HEK293 (cell line): ENCODE results near the gene ZNF768.

Source experiments
- CTCF ChIA-PET: fragments of 350-600 bp; formaldehyde crosslinking; extraction: SDS; loops from one replicate; lab custom pipeline; 2021; ENCODE audit warnings: antibody characterized with exemption; lab: Yijun Ruan, JAX
- POLR2A ChIA-PET: fragments of 300-600 bp; formaldehyde crosslinking; extraction: SDS; loops from one replicate; lab custom pipeline; 2020; ENCODE audit warnings: antibody characterized with exemption, inconsistent platforms; lab: Yijun Ruan, JAX
- H3K27ac ChIP-seq: fragments of 200-500 bp; sonication (Bioruptor generic); 2 replicates; pipeline ENCODE4 v1.5.1; 2014; ENCODE audit warnings: low read depth, low read length, control low read depth, inconsistent platforms; ENCODE audit errors: extremely low read depth
- H3K36me3 ChIP-seq, 2 experiments: fragments of 200-500 bp in 1 of 2; sonication (Bioruptor generic) in 1 of 2; 1 replicate in 1 of 2; 2 replicates in 1 of 2; pipeline ENCODE4 v1.5.1; 2014 to 2017; ENCODE audit warnings: inconsistent platforms in 2 of 2, low read length in 2 of 2; ENCODE audit not compliant: control insufficient read depth in 2 of 2, insufficient read depth in 1 of 2
- H3K4me1 ChIP-seq: fragments of 200-500 bp; sonication (Bioruptor generic); 2 replicates; pipeline ENCODE4 v1.5.1; 2014; ENCODE audit warnings: mild to moderate bottlenecking, low read length, inconsistent platforms; ENCODE audit not compliant: control insufficient read depth, insufficient read depth
- H3K4me3 ChIP-seq: 2 replicates; pipeline ENCODE4 v1.5.1; 2011; ENCODE audit warnings: low read depth, mild to moderate bottlenecking, control low read depth, low read length, moderate library complexity
- H3K9me3 ChIP-seq: fragments of 200-500 bp; sonication (Bioruptor generic); 2 replicates; pipeline ENCODE4 v1.5.1; 2014; ENCODE audit warnings: low read depth, low read length, inconsistent platforms; ENCODE audit not compliant: control insufficient read depth, insufficient read depth
- BCL11A ChIP-seq: fragments of 450-650 bp; formaldehyde crosslinking; IDR thresholded peaks from 2 replicates; pipeline ENCODE4 v1.5.1; 2016; ENCODE audit warnings: low read depth, missing biosample characterization, missing genetic modification characterization
- EGR2 ChIP-seq: fragments of 450-650 bp; formaldehyde crosslinking; IDR thresholded peaks from 2 replicates; pipeline ENCODE4 v1.5.1; 2016; ENCODE audit warnings: low read depth, missing biosample characterization, missing genetic modification characterization
- TCF7L2 ChIP-seq: IDR thresholded peaks from 2 replicates; pipeline ENCODE4 v1.6.1; 2011; ENCODE audit warnings: low read depth, mild to moderate bottlenecking, inconsistent platforms, low read length, moderate library complexity, borderline replicate concordance
- YY2 ChIP-seq: fragments of 450-650 bp; formaldehyde crosslinking; IDR thresholded peaks from 2 replicates; pipeline ENCODE4 v1.5.1; 2016; ENCODE audit warnings: missing biosample characterization, missing genetic modification characterization
- ZEB2 ChIP-seq: fragments of 450-650 bp; formaldehyde crosslinking; IDR thresholded peaks from 2 replicates; pipeline ENCODE4 v1.5.1; 2016; ENCODE audit warnings: missing biosample characterization, missing genetic modification characterization
- ZFHX2 ChIP-seq: fragments of 450-650 bp; formaldehyde crosslinking; conservative IDR thresholded peaks from 2 replicates; pipeline ENCODE4 v1.5.1; 2016; ENCODE audit warnings: missing biosample characterization, missing genetic modification characterization
- ZNF138 ChIP-seq: fragments of 450-650 bp; formaldehyde crosslinking; IDR thresholded peaks from 2 replicates; pipeline ENCODE4 v1.5.1; 2016; ENCODE audit warnings: missing biosample characterization, missing genetic modification characterization, borderline replicate concordance
- ZNF169 ChIP-seq: fragments of 450-650 bp; formaldehyde crosslinking; IDR thresholded peaks from 2 replicates; pipeline ENCODE4 v1.5.1; 2016; ENCODE audit warnings: missing biosample characterization, missing genetic modification characterization
- ZNF175 ChIP-seq: fragments of 450-650 bp; formaldehyde crosslinking; IDR thresholded peaks from 2 replicates; pipeline ENCODE4 v1.5.1; 2016; ENCODE audit warnings: missing biosample characterization, missing genetic modification characterization
- ZNF19 ChIP-seq: fragments of 450-650 bp; formaldehyde crosslinking; IDR thresholded peaks from 2 replicates; pipeline ENCODE4; 2016; ENCODE audit warnings: missing biosample characterization, missing genetic modification characterization, low read depth
- ZNF274 ChIP-seq, 2 experiments: fragments of 200-500 bp in 1 of 2; fragments of 450-650 bp in 1 of 2; sonication (Bioruptor generic) in 1 of 2; formaldehyde crosslinking in 1 of 2; IDR thresholded peaks; 2 replicates each; pipeline versions ENCODE4 v1.5.1 to v1.6.1; 2014 to 2016; ENCODE audit warnings: borderline replicate concordance in 1 of 2, inconsistent platforms in 1 of 2, low read length in 1 of 2, missing biosample characterization in 1 of 2, missing genetic modification characterization in 1 of 2
- ZNF311 ChIP-seq: fragments of 450-650 bp; formaldehyde crosslinking; IDR thresholded peaks from 2 replicates; pipeline ENCODE4 v1.5.1; 2017; ENCODE audit warnings: missing biosample characterization, missing genetic modification characterization, borderline replicate concordance
- ZNF354C ChIP-seq: fragments of 450-650 bp; formaldehyde crosslinking; IDR thresholded peaks from 2 replicates; pipeline ENCODE4 v1.5.1; 2016; ENCODE audit warnings: missing biosample characterization, missing genetic modification characterization, low read depth, borderline replicate concordance
- ZNF433 ChIP-seq: fragments of 450-650 bp; formaldehyde crosslinking; IDR thresholded peaks from 2 replicates; pipeline ENCODE4 v1.5.1; 2016; ENCODE audit warnings: missing biosample characterization, missing genetic modification characterization, low read depth
- ZNF514 ChIP-seq: fragments of 450-650 bp; formaldehyde crosslinking; IDR thresholded peaks from 2 replicates; pipeline ENCODE4 v1.5.1; 2016; ENCODE audit warnings: missing biosample characterization, missing genetic modification characterization
- ZNF529 ChIP-seq: fragments of 450-650 bp; formaldehyde crosslinking; IDR thresholded peaks from 2 replicates; pipeline ENCODE4 v1.5.1; 2017; ENCODE audit warnings: missing genetic modification characterization, missing biosample characterization; ENCODE audit not compliant: insufficient replicate concordance
- ZNF530 ChIP-seq: fragments of 450-650 bp; formaldehyde crosslinking; IDR thresholded peaks from 2 replicates; pipeline ENCODE4 v1.5.1; 2016; ENCODE audit warnings: low read depth, missing biosample characterization, missing genetic modification characterization
- ZNF544 ChIP-seq: fragments of 450-650 bp; formaldehyde crosslinking; IDR thresholded peaks from 2 replicates; pipeline ENCODE4 v1.5.0; 2017; ENCODE audit warnings: missing biosample characterization, missing genetic modification characterization
- ZNF560 ChIP-seq: fragments of 450-650 bp; formaldehyde crosslinking; IDR thresholded peaks from 2 replicates; pipeline ENCODE4 v1.5.1; 2017; ENCODE audit warnings: missing biosample characterization, missing genetic modification characterization, borderline replicate concordance
- ZNF561 ChIP-seq: fragments of 450-650 bp; IDR thresholded peaks from 2 replicates; pipeline ENCODE4 v1.5.1; 2018; ENCODE audit warnings: missing biosample characterization, missing genetic modification characterization, borderline replicate concordance
- ZNF664 ChIP-seq: fragments of 450-650 bp; formaldehyde crosslinking; IDR thresholded peaks from 2 replicates; pipeline ENCODE4 v1.5.1; 2016; ENCODE audit warnings: missing biosample characterization, missing genetic modification characterization
- ZNF776 ChIP-seq: fragments of 450-650 bp; formaldehyde crosslinking; IDR thresholded peaks from 2 replicates; pipeline ENCODE4 v1.5.0; 2017; ENCODE audit warnings: missing biosample characterization, missing genetic modification characterization, borderline replicate concordance
- TF ChIP-seq, protein P1 (sequence below): fragments of 450-650 bp; formaldehyde crosslinking; IDR thresholded peaks from 2 replicates; pipeline ENCODE4 v1.5.1; 2016; ENCODE audit warnings: missing biosample characterization, missing genetic modification characterization
- TF ChIP-seq, protein P2 (sequence below): fragments of 450-650 bp; formaldehyde crosslinking; IDR thresholded peaks from 2 replicates; pipeline ENCODE4 v1.5.1; 2016; ENCODE audit warnings: missing biosample characterization, missing genetic modification characterization

Gene ZNF768

DNA sequence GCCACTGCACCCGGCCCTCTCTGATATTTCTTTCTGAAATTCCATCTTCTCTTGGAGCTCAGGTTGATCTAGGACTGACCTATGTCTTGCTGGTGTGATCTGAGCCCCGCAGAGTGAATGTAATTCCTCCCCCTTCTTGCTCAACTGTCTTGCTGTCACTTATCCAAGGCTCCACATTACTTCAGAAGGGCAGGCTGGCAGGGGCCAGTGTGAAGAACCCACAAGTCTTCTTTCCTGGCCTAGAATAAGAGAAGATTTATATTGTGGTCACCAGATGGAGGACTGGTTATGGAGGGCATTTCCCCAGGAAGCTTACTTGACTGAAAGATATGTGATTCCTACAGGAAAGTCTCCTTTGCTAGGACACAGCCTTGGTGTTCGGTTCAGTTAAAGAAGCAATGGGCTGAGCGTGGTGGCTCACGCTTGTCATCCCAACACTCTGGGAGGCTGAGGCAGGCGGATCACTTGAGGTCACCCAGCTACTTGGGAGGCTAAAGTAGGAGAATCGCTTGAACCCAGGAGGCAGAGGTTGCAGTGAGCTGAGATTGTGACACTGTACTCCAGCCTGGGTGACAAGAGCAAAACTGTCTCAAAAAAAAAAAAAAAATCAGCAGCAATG, 40.4 kb downstream of the ZNF768 start (continued):
- TF ChIP-seq ZNF561 (tag by site-specific recombination) (no peak), ZNF529 (tag by site-specific recombination) (no peak), ZNF664 (tag by site-specific recombination) (no peak), ZNF776 (tag by site-specific recombination) (no peak), ZNF19 (tag by site-specific recombination) (no peak), ZNF169 (tag by site-specific recombination) (no peak)
- TF ChIP-seq, all 188 proteins: peak for 0

DNA sequence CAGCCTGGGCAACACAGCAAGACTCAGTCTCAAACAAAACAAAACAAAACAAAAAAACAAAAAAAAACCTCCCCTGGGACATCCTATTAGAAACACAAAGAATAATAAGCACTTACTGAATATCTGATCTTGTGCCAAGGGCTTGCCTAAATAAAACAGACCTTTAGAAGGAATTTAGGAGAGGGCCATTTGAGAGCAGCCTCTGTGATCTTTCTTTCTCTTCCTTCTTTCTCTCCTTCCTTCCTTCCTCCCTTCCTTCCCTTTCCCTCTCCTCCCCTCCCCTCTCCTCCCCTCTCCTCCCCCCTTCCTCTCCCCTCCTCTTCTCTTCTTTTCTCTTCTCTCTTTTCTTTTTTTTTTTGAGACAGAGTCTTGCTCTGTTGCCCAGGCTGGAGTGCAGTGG, 41.5 kb downstream of the ZNF768 start:
- H3K36me3 ChIP-seq = no peaks in the 10 kb centered on the region
- no peak overlapping the region for H3K4me3 ChIP-seq
- no peak for TF ChIP-seq ZNF175
- TF ChIP-seq ZNF514 (tag by site-specific recombination) = no peak
- no peak for TF ChIP-seq ZNF138 (tag by site-specific recombination)
- TF ChIP-seq ZNF560 = no peak
- TF ChIP-seq, protein P1, sequence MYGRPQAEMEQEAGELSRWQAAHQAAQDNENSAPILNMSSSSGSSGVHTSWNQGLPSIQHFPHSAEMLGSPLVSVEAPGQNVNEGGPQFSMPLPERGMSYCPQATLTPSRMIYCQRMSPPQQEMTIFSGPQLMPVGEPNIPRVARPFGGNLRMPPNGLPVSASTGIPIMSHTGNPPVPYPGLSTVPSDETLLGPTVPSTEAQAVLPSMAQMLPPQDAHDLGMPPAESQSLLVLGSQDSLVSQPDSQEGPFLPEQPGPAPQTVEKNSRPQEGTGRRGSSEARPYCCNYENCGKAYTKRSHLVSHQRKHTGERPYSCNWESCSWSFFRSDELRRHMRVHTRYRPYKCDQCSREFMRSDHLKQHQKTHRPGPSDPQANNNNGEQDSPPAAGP (tag by site-specific recombination) = no peak
- TF ChIP-seq EGR2 = no peak
- TF ChIP-seq ZNF544 = no peak
- TF ChIP-seq ZNF433 = no peak
- no peak for TF ChIP-seq ZNF530 (tag by site-specific recombination)
- no peak for TF ChIP-seq ZFHX2 (tag by site-specific recombination)
- TF ChIP-seq ZNF311 (tag by site-specific recombination) = no peak
- no peak for TF ChIP-seq ZNF19 (tag by site-specific recombination)
- TF ChIP-seq ZEB2 = no peak
- no peak for TF ChIP-seq BCL11A (tag by site-specific recombination)
- TF ChIP-seq, protein P2, sequence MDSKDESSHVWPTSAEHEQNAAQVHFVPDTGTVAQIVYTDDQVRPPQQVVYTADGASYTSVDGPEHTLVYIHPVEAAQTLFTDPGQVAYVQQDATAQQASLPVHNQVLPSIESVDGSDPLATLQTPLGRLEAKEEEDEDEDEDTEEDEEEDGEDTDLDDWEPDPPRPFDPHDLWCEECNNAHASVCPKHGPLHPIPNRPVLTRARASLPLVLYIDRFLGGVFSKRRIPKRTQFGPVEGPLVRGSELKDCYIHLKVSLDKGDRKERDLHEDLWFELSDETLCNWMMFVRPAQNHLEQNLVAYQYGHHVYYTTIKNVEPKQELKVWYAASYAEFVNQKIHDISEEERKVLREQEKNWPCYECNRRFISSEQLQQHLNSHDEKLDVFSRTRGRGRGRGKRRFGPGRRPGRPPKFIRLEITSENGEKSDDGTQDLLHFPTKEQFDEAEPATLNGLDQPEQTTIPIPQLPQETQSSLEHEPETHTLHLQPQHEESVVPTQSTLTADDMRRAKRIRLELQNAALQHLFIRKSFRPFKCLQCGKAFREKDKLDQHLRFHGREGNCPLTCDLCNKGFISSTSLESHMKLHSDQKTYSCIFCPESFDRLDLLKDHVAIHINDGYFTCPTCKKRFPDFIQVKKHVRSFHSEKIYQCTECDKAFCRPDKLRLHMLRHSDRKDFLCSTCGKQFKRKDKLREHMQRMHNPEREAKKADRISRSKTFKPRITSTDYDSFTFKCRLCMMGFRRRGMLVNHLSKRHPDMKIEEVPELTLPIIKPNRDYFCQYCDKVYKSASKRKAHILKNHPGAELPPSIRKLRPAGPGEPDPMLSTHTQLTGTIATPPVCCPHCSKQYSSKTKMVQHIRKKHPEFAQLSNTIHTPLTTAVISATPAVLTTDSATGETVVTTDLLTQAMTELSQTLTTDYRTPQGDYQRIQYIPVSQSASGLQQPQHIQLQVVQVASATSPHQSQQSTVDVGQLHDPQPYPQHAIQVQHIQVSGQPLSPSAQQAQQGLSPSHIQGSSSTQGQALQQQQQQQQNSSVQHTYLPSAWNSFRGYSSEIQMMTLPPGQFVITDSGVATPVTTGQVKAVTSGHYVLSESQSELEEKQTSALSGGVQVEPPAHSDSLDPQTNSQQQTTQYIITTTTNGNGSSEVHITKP (tag by site-specific recombination) = no peak
- TF ChIP-seq ZNF274 (IDR thresholded peaks at IDR 0.05; ENCODE audit: low read length) = no peak
- TF ChIP-seq ZNF274 (tag by site-specific recombination; IDR thresholded peaks at IDR 0.05; ENCODE audit: borderline replicate concordance) = no peak
- TF ChIP-seq TCF7L2 = no peak
- no peak for TF ChIP-seq ZNF354C (tag by site-specific recombination)
- TF ChIP-seq YY2 (tag by site-specific recombination) = no peak
- POLR2A ChIA-PET = no interaction called here
- H3K27ac ChIP-seq = no peak overlapping the region
- no peaks in the 10 kb centered on the region for H3K9me3 ChIP-seq
- H3K4me1 ChIP-seq = no peaks in the 10 kb centered on the region
- CTCF ChIA-PET = no interaction called here
